GM18909 (cell line): ENCODE results near the gene NAA15.
"Not testable (repeated sequence)": the region's sequence is repeated elsewhere in the genome, so short reads cannot be mapped to it uniquely, and the experiment has no call there.

ENCODE experiments used
- ATAC-seq: cut with Tn5 transposase; IDR thresholded peaks from one replicate; pipeline ENCODE4 v1.9.1; 2021; ENCODE audit warnings: mild to moderate bottlenecking; ENCODE audit not compliant: unreplicated experiment, poor library complexity

Gene NAA15

GRCh38 chr4:139333046-139333445, 31.7 kb downstream of the NAA15 start:
- no peak for ATAC-seq

GRCh38 chr4:139337612-139338011, 36.3 kb downstream of the NAA15 start:
- no peak for ATAC-seq

- ATAC-seq, result no peak
Observed at GRCh38 chr4:139361301-139361700, 60.0 kb downstream of the NAA15 start.

- no peak for ATAC-seq
Observed at GRCh38 chr4:139367421-139368090, 66.3 kb downstream of the NAA15 start.

GRCh38 chr4:139368998-139369397, 67.7 kb downstream of the NAA15 start:
- no peak for ATAC-seq

GRCh38 chr4:139374251-139374650, 72.9 kb downstream of the NAA15 start:
- ATAC-seq, result no peak

- no peak for ATAC-seq
Observed at GRCh38 chr4:139386421-139386820, 85.1 kb downstream of the NAA15 start.

- ATAC-seq, result no peak
Observed at GRCh38 chr4:139389102-139389501, 87.8 kb downstream of the NAA15 start.

- no peak for ATAC-seq
Observed at GRCh38 chr4:139389991-139390390, 88.7 kb downstream of the NAA15 start.

GRCh38 chr4:139391731-139392130, 90.4 kb downstream of the NAA15 start:
- no peak for ATAC-seq

GRCh38 chr4:139392797-139393196, 91.5 kb downstream of the NAA15 start:
- no peak for ATAC-seq

- ATAC-seq, result no peak
Observed at GRCh38 chr4:139401368-139401767, 100.1 kb downstream of the NAA15 start.

- ATAC-seq, result no peak
Observed at GRCh38 chr4:139402436-139402835, 101.1 kb downstream of the NAA15 start.

- no peak for ATAC-seq
Observed at GRCh38 chr4:139403462-139403861, 102.2 kb downstream of the NAA15 start.

- ATAC-seq, result no peak
Observed at GRCh38 chr4:139410312-139410711, 109.0 kb downstream of the NAA15 start.

GRCh38 chr4:139414671-139415210, 113.4 kb downstream of the NAA15 start:
- ATAC-seq, result not testable (repeated sequence)

GRCh38 chr4:139416073-139416673, 114.9 kb downstream of the NAA15 start:
- ATAC-seq, result no peak

GRCh38 chr4:139419388-139419914, 118.1 kb downstream of the NAA15 start:
- peak; percentile 88 for ATAC-seq

- ATAC-seq, result no peak
Observed at GRCh38 chr4:139420652-139421051, 119.3 kb downstream of the NAA15 start.

GRCh38 chr4:139436122-139436521, 134.8 kb downstream of the NAA15 start:
- ATAC-seq, result no peak

- no peak for ATAC-seq
Observed at GRCh38 chr4:139438141-139438540, 136.8 kb downstream of the NAA15 start.

GRCh38 chr4:139441029-139441428, 139.7 kb downstream of the NAA15 start:
- ATAC-seq, result no peak
